Stomach (tissue), 9 donors: ENCODE measurements around the gene MKLN1. TPM values are rescaled to one million over a fixed set of nuclear protein-coding genes. Genes with fewer than 3 reads are reported as not detected.

Source experiments
- DNase-seq, 2 donors: peaks; one replicate each; pipeline versions ENCODE4 v3.0.0 to v3.0.0-alpha.2; 2013 to 2019
- H3K27ac ChIP-seq, 5 donors: fragments of 200-600 bp in 4 of 5; sonication (generic) in 4 of 5; one replicate each; pipeline ENCODE4 v1.5.1; 2013 to 2019; ENCODE audit warnings: mild to moderate bottlenecking in 1 of 5, moderate library complexity in 1 of 5
- H3K27me3 ChIP-seq, 3 donors: fragments of 200-600 bp; sonication (generic); one replicate each; pipeline ENCODE4 v1.5.1; 2017 to 2019; ENCODE audit warnings: mixed run types in 1 of 3
- H3K36me3 ChIP-seq, 4 donors: fragments of 200-600 bp; sonication (generic); 1 replicate in 3 of 4; 2 replicates in 1 of 4; pipeline ENCODE4 v1.5.1; 2016 to 2019
- H3K4me1 ChIP-seq, 4 donors: fragments of 200-600 bp; sonication (generic); one replicate each; pipeline ENCODE4 v1.5.1; 2016 to 2019
- H3K4me3 ChIP-seq, 4 donors: fragments of 200-600 bp; sonication (generic) in 3 of 4; one replicate each; pipeline ENCODE4 v1.5.1; 2016 to 2019; ENCODE audit warnings: mild to moderate bottlenecking in 1 of 4
- H3K9me3 ChIP-seq, 4 donors: fragments of 200-600 bp; sonication (generic); one replicate each; pipeline ENCODE4 v1.5.1; 2016 to 2019
- EP300 ChIP-seq: sonication (generic); formaldehyde crosslinking; IDR thresholded peaks from one replicate; pipeline ENCODE4 v1.6.1; 2017; ENCODE audit warnings: antibody characterized with exemption
- POLR2A ChIP-seq, 4 donors: fragments of 450-650 bp; IDR thresholded peaks; one replicate each; pipeline ENCODE4 v1.6.1; 2016; ENCODE audit warnings: antibody characterized with exemption in 4 of 4, control low read depth in 2 of 4, mild to moderate bottlenecking in 1 of 4, moderate library complexity in 1 of 4
- POLR2AphosphoS5 ChIP-seq, 3 donors: sonication (generic); formaldehyde crosslinking; IDR thresholded peaks; one replicate each; pipeline ENCODE4 v1.6.1; 2016; ENCODE audit warnings: antibody characterized with exemption in 3 of 3
- WGBS, 5 donors: extraction: QIAGEN DNeasy Blood & Tissue Kit in 3 of 5; methylation state at CpG; one replicate each; pipeline versions ENCODE4 v1.1.5 to v1.1.7; 2013 to 2018; 5-methylcytosine and 5-hydroxymethylcytosine counted together
- intact Hi-C: fragments of 100-400 bp; cut with DNase I; formaldehyde crosslinking; loops from one replicate; pipeline ENCODE4 v1.15.1; 2023; ENCODE audit warnings: low total_unique reads
- polyA plus RNA-seq, 3 donors: library from polyadenylated mRNA; stranded (reverse); fragments of 200-250 nt; gene quantifications; one replicate each; pipeline ENCODE4 v1.2.3, GENCODE V29; 2013
- total RNA-seq, 5 donors: library from RNA; depleted of rRNA; stranded (reverse); fragments of >200 nt; gene quantifications; one replicate each; pipeline versions ENCODE4 v1.1.0 to v1.2.3, GENCODE V29; 2014 to 2016
- TF ChIP-seq, protein P1 (sequence below), 7 experiments: fragments of 450-650 bp in 4 of 7; fragments of 200-600 bp in 3 of 7; sonication (generic) in 3 of 7; IDR thresholded peaks; one replicate each; pipeline ENCODE4 v1.5.1; 2016 to 2019; ENCODE audit warnings: antibody characterized with exemption in 7 of 7, control low read depth in 2 of 7, mild to moderate bottlenecking in 1 of 7
- donor health status: healthy with polysubstance abuse.
- donor health status: Bipolar disorder and iron deficiency.
- donor health status: healthy.

MKLN1 gene
- total and polyA plus RNA-seq, 8 donors: 9.4 to 147 (median 30.8) TPM

DNA sequence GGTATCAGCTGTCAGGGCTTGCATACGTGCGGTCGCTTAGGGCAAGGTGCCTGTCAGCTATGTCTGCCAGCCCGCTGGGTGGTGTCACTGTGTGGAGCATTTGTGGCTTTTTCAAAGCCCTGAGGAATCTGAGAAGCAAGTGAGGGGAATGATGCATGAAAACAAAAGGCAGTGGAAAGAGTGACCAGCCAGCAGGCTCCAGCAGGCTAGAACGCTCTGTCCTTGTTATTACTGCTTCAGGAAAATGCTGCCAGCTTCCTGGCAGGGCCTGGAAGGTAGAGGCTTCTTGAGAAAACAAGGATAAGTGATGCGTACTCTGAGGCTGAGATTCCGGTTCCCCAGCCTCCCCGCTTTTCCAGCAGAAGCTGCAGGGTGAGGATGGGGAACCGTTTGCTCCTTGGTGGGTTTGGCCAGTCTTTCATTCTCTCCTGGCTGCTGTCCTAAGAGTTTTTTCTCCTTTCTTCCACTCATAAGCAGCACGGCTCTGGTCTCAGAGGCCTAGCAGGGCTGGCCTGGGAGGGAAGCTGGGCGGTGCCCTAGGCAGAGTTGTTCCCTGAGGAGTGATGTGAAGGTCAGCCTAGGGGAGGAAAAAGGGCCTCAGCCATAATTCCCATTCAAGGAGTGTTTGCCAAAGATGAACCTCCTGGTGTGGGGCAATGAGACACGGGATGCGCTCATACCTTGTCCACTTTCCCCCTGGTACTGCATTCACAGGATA is 42.8 kb upstream of the MKLN1 start:
- peak in 1 of 2 donors; percentile 43 for DNase-seq
- intact Hi-C loops: no loop called here
- Histone ChIP-seq H3K9me3 (no peaks in the 10 kb centered on the region), H3K4me1 (peaks cover 0 to 4% (median 0%) of the 10 kb centered on the region in 4 donors), H3K27ac (peak overlapping the region in 3 of 5 donors; percentile 26 to 69 (median 50)), H3K27me3 (no peaks in the 10 kb centered on the region), H3K4me3 (no peak overlapping the region), H3K36me3 (no peaks in the 10 kb centered on the region)
- WGBS, 5 donors: 62 to 83% (median 72%) methylated on average over 13 of the region's 13 CpGs
- TF ChIP-seq EP300 (peak; percentile 48), POLR2AphosphoS5 (IDR thresholded peaks at IDR 0.05) (no peak), POLR2A (IDR thresholded peaks at IDR 0.05) (no peak)
- TF ChIP-seq, protein P1, sequence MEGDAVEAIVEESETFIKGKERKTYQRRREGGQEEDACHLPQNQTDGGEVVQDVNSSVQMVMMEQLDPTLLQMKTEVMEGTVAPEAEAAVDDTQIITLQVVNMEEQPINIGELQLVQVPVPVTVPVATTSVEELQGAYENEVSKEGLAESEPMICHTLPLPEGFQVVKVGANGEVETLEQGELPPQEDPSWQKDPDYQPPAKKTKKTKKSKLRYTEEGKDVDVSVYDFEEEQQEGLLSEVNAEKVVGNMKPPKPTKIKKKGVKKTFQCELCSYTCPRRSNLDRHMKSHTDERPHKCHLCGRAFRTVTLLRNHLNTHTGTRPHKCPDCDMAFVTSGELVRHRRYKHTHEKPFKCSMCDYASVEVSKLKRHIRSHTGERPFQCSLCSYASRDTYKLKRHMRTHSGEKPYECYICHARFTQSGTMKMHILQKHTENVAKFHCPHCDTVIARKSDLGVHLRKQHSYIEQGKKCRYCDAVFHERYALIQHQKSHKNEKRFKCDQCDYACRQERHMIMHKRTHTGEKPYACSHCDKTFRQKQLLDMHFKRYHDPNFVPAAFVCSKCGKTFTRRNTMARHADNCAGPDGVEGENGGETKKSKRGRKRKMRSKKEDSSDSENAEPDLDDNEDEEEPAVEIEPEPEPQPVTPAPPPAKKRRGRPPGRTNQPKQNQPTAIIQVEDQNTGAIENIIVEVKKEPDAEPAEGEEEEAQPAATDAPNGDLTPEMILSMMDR (IDR thresholded peaks at IDR 0.05): no peak

GRCh38 chr7:131285556-131285955 is 42.1 kb upstream of the MKLN1 start:
- Histone ChIP-seq H3K4me1 (peaks cover 0 to 4% (median 0%) of the 10 kb centered on the region in 4 donors), H3K9me3 (no peaks in the 10 kb centered on the region), H3K36me3 (no peaks in the 10 kb centered on the region), H3K4me3 (no peak overlapping the region), H3K27ac (peak overlapping the region in 2 of 5 donors; percentile 26 to 69), H3K27me3 (no peaks in the 10 kb centered on the region)
- TF ChIP-seq, protein P1 (IDR thresholded peaks at IDR 0.05): no peak
- TF ChIP-seq POLR2AphosphoS5 (IDR thresholded peaks at IDR 0.05) (no peak), POLR2A (IDR thresholded peaks at IDR 0.05) (no peak), EP300 (no peak)
- 76 to 78% (median 78%) methylated on average over 3 of the region's 3 CpGs for WGBS, 5 donors
- DNase-seq: peak in 1 of 2 donors; percentile 16
- intact Hi-C loops: no loop called here

DNA sequence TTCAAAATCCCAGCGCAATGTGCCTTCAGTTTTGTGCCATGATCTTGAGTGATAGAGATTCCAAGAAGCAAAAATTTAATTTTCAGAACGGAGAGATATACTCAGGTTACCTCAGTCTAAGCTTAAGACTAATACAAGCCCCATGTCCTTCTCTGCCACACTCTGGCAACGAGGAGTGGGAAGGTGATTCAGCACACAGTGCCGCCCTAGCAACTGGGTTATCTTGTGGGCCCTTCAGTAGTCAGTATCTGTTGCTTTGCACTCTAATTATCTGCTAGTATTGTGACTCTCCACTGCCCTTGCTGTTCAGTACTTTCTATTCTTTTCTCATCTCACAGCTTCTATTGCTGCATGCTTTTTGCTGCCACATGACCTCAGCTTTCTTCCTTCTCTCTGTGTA is 39.2 kb upstream of the MKLN1 start:
- intact Hi-C loops: no loop called here
- TF ChIP-seq POLR2A (IDR thresholded peaks at IDR 0.05) (no peak), EP300 (no peak), POLR2AphosphoS5 (IDR thresholded peaks at IDR 0.05) (no peak)
- TF ChIP-seq, protein P1 (IDR thresholded peaks at IDR 0.05): no peak
- DNase-seq: no peak
- no peak overlapping the region for H3K4me3 ChIP-seq
- no peak overlapping the region for H3K27ac ChIP-seq
- H3K36me3 ChIP-seq: no peaks in the 10 kb centered on the region
- no peaks in the 10 kb centered on the region for H3K9me3 ChIP-seq
- no peaks in the 10 kb centered on the region for H3K27me3 ChIP-seq
- 77 to 90% (median 85%) methylated on average over 4 of the region's 4 CpGs for WGBS, 5 donors
- H3K4me1 ChIP-seq: peaks cover 0 to 4% (median 0%) of the 10 kb centered on the region in 4 donors

DNA sequence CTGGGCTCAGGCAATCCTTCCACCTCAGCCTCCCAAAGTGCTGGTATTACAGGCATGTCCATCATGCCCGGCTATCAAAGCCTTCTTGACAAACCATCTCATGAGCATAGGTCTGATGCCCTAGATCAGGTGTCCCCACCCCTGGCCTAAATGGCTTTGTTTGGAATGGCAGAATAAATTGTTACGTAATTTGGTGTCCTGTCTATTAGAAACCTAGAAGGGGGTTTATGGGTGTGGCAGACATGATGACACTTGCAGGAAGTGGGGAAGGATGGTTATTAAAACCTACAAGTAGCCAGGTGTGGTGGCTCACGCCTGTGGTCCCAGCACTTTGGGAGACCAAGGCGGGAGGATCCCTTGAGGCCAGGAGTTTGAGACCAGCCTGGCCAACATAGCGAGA is 38.6 kb upstream of the MKLN1 start:
- Histone ChIP-seq H3K27ac (no peak overlapping the region), H3K36me3 (no peaks in the 10 kb centered on the region), H3K4me1 (peaks cover 0 to 4% (median 0%) of the 10 kb centered on the region in 4 donors), H3K9me3 (no peaks in the 10 kb centered on the region), H3K4me3 (no peak overlapping the region), H3K27me3 (no peaks in the 10 kb centered on the region)
- DNase-seq: no peak
- intact Hi-C loops: no loop called here
- TF ChIP-seq POLR2A (IDR thresholded peaks at IDR 0.05): no peak
- TF ChIP-seq POLR2AphosphoS5 (IDR thresholded peaks at IDR 0.05): no peak
- 96 to 100% (median 98%) methylated on average over 5 of the region's 5 CpGs for WGBS, 5 donors
